Muscle of arm (tissue), 12 donors: ENCODE measurements around the gene VKORC1L1. TPM values are rescaled to one million over a fixed set of nuclear protein-coding genes. Genes with fewer than 3 reads are reported as not detected.

ENCODE experiments used
- polyA plus RNA-seq, 12 donors: library from polyadenylated mRNA; unstranded; fragments of 120-200 nt; gene quantifications; one replicate each; pipeline ENCODE4 v1.2.1, GENCODE V29; 2013; ENCODE audit not compliant: insufficient read length in 12 of 12

The VKORC1L1 gene
- polyA plus RNA-seq, 12 donors = 20.7 to 31.4 (median 23.7) TPM; not detected in 1

Other genes starting within 250 kb of the VKORC1L1 start
- 10 to 100 TPM in 11 of 12 donors, not detected in 1; 32.1 to 59.2 (median 37.7) TPM for gene GUSB, start 109.1 kb downstream of the VKORC1L1 start, polyA plus RNA-seq
- gene ASL, start 202.7 kb downstream of the VKORC1L1 start, polyA plus RNA-seq = 10 to 100 TPM in 6 of 12 donors, 1 to 10 TPM in 5, not detected in 1; 6.9 to 23.4 (median 10.2) TPM
- gene CRCP, start 241.8 kb downstream of the VKORC1L1 start, polyA plus RNA-seq = 10 to 100 TPM in 11 of 12 donors, not detected in 1; 20.4 to 38.5 (median 21.7) TPM